Parathyroid adenoma (tissue), 2 donors: ENCODE results near the gene POLR2I.

Source experiments
- H2AFZ ChIP-seq: fragments of 300-600 bp; sonication (generic); one replicate; pipeline ENCODE4 v1.7.0; 2017; ENCODE audit warnings: antibody characterized with exemption, mild to moderate bottlenecking
- H3K27ac ChIP-seq: fragments of 300-600 bp; sonication (generic); one replicate; pipeline ENCODE4 v1.7.0; 2017
- H3K27me3 ChIP-seq: fragments of 300-600 bp; sonication (generic); one replicate; pipeline ENCODE4 v1.7.0; 2017; ENCODE audit warnings: low read length; ENCODE audit not compliant: control insufficient read depth, insufficient read depth
- H3K36me3 ChIP-seq: fragments of 300-600 bp; sonication (generic); one replicate; pipeline ENCODE4 v1.7.0; 2017; ENCODE audit warnings: low read length; ENCODE audit not compliant: control insufficient read depth, insufficient read depth
- H3K4me1 ChIP-seq: fragments of 300-600 bp; sonication (generic); one replicate; pipeline ENCODE4 v1.7.0; 2017; ENCODE audit warnings: control low read depth
- H3K4me2 ChIP-seq: fragments of 300-600 bp; sonication (generic); one replicate; pipeline ENCODE4 v1.7.0; 2017; ENCODE audit warnings: low read length
- H3K4me3 ChIP-seq: fragments of 300-600 bp; sonication (generic); one replicate; pipeline ENCODE4 v1.7.0; 2017; ENCODE audit warnings: low read depth, low read length
- H3K79me2 ChIP-seq: fragments of 300-600 bp; sonication (generic); one replicate; pipeline ENCODE4 v1.7.0; 2017; ENCODE audit warnings: control low read depth
- H3K9ac ChIP-seq: fragments of 300-600 bp; sonication (generic); one replicate; pipeline ENCODE4 v1.7.0; 2017; ENCODE audit warnings: mild to moderate bottlenecking
- H3K9me3 ChIP-seq: fragments of 300-600 bp; sonication (generic); one replicate; pipeline ENCODE4 v1.7.0; 2017; ENCODE audit warnings: low read length; ENCODE audit not compliant: control insufficient read depth
- CTCF ChIP-seq: fragments of 300-600 bp; sonication (generic); IDR thresholded peaks from one replicate; pipeline ENCODE4 v1.7.0; 2017; ENCODE audit warnings: antibody characterized with exemption, mild to moderate bottlenecking
- donor health status: primary hyperparathyroidism.

POLR2I gene

DNA sequence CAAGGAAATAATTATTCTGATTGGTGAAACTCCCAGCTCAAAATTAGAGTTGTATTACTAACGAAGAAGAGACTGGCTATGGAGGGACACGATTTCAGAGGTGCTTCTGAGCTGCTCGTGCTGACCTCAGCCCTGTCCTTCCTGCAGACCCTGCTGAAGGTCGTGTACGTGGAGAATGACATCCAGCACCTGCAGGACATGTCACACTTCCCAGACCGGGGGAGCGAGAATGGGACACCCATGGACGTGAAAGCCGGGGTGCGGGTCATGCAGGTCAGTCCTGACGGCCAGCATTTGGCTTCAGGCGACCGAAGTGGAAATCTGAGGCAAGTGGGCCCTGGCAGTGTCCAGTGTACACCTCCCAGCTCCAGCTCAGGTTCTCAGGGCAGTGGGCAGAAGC is 31.8 kb downstream of the POLR2I start:
- Histone ChIP-seq H3K4me1 (no peaks in the 10 kb centered on the region), H3K27ac (no peak overlapping the region), H3K9me3 (no peaks in the 10 kb centered on the region), H3K27me3 (no peaks in the 10 kb centered on the region), H3K4me3 (no peak overlapping the region), H2AFZ (no peak overlapping the region), H3K79me2 (no peaks in the 10 kb centered on the region), H3K9ac (no peak overlapping the region), H3K4me2 (no peak overlapping the region), H3K36me3 (no peaks in the 10 kb centered on the region)
- no peak for TF ChIP-seq CTCF

- no peak overlapping the region for H3K9ac ChIP-seq
- H3K4me1 ChIP-seq, result no peaks in the 10 kb centered on the region
- no peaks in the 10 kb centered on the region for H3K9me3 ChIP-seq
- TF ChIP-seq CTCF, result no peak
- H3K4me2 ChIP-seq, result no peak overlapping the region
- H3K36me3 ChIP-seq, result no peaks in the 10 kb centered on the region
- no peak overlapping the region for H2AFZ ChIP-seq
- H3K79me2 ChIP-seq, result no peaks in the 10 kb centered on the region
- no peaks in the 10 kb centered on the region for H3K27me3 ChIP-seq
- no peak overlapping the region for H3K27ac ChIP-seq
- H3K4me3 ChIP-seq, result no peak overlapping the region
These were observed 32.8 kb downstream of the POLR2I start for GRCh38 chr19:36081894-36082293.

DNA sequence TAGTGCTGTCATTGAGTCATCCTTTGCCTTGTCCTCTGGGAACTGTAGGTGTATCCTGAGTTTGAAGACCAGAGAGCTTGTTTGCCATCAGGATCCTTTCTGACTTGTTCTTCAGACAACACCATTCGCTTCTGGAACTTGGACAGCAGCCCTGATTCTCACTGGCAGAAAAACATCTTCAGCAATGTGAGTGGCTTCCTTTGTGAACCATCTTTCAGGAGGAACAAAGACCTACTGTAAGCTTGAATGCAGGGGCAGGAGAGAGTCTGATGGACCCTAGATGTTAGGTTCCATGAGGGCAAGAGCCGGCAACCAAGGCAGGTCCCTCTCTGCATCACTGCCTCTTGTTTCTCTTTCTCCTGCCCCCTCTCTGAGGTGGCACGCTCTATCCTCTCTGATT is 33.3 kb downstream of the POLR2I start:
- H2AFZ ChIP-seq, result no peak overlapping the region
- H3K9me3 ChIP-seq, result no peaks in the 10 kb centered on the region
- no peaks in the 10 kb centered on the region for H3K4me1 ChIP-seq
- no peak overlapping the region for H3K4me2 ChIP-seq
- H3K9ac ChIP-seq, result no peak overlapping the region
- H3K79me2 ChIP-seq, result no peaks in the 10 kb centered on the region
- no peak overlapping the region for H3K4me3 ChIP-seq
- H3K36me3 ChIP-seq, result no peaks in the 10 kb centered on the region
- TF ChIP-seq CTCF, result no peak
- H3K27me3 ChIP-seq, result no peaks in the 10 kb centered on the region
- no peak overlapping the region for H3K27ac ChIP-seq

GRCh38 chr19:36079389-36079945 is 35.2 kb downstream of the POLR2I start:
- H2AFZ ChIP-seq, result no peak overlapping the region
- H3K4me1 ChIP-seq, result no peaks in the 10 kb centered on the region
- H3K4me3 ChIP-seq, result no peak overlapping the region
- no peaks in the 10 kb centered on the region for H3K79me2 ChIP-seq
- H3K9me3 ChIP-seq, result no peaks in the 10 kb centered on the region
- no peaks in the 10 kb centered on the region for H3K27me3 ChIP-seq
- no peaks in the 10 kb centered on the region for H3K36me3 ChIP-seq
- H3K4me2 ChIP-seq, result no peak overlapping the region
- no peak for TF ChIP-seq CTCF
- H3K27ac ChIP-seq, result no peak overlapping the region
- no peak overlapping the region for H3K9ac ChIP-seq

- H3K4me1 ChIP-seq, result no peaks in the 10 kb centered on the region
- no peaks in the 10 kb centered on the region for H3K27me3 ChIP-seq
- no peak overlapping the region for H3K9ac ChIP-seq
- no peak overlapping the region for H3K4me2 ChIP-seq
- H3K36me3 ChIP-seq, result no peaks in the 10 kb centered on the region
- no peaks in the 10 kb centered on the region for H3K79me2 ChIP-seq
- no peak overlapping the region for H3K27ac ChIP-seq
- no peak overlapping the region for H2AFZ ChIP-seq
- H3K9me3 ChIP-seq, result no peaks in the 10 kb centered on the region
- no peak for TF ChIP-seq CTCF
- no peak overlapping the region for H3K4me3 ChIP-seq
These were observed 41.4 kb downstream of the POLR2I start for GRCh38 chr19:36073121-36073876.
